Chondrocyte (in vitro differentiated cells): Measurements from ENCODE around the gene JMJD7. TPM values are rescaled to one million over a fixed set of nuclear protein-coding genes. Genes with fewer than 3 reads are reported as not detected.

Source experiments
- DNase-seq: peaks from one replicate; pipeline ENCODE4 v3.0.0; 2021; ENCODE audit warnings: mixed read lengths, low spot score
- H3K27ac Mint-ChIP-seq: one replicate; pipeline ENCODE4 v1.8.0; 2021; ENCODE audit warnings: mild to moderate bottlenecking, moderate library complexity, mixed read lengths; ENCODE audit not compliant: unreplicated experiment
- H3K27me3 Mint-ChIP-seq: 2 replicates; pipeline ENCODE4 v1.8.0; 2021; ENCODE audit warnings: low read depth, mixed read lengths
- H3K36me3 Mint-ChIP-seq: 2 replicates; pipeline ENCODE4 v1.8.0; 2021; ENCODE audit warnings: low read depth, mixed read lengths
- H3K4me1 Mint-ChIP-seq: 2 replicates; pipeline ENCODE4 v1.8.0; 2021; ENCODE audit warnings: low read depth, mild to moderate bottlenecking, mixed read lengths
- H3K4me3 Mint-ChIP-seq: one replicate; pipeline ENCODE4 v1.8.0; 2021; ENCODE audit warnings: mild to moderate bottlenecking, moderate library complexity, mixed read lengths; ENCODE audit not compliant: unreplicated experiment
- H3K9me3 Mint-ChIP-seq: 2 replicates; pipeline ENCODE4 v1.8.0; 2021; ENCODE audit warnings: low read depth, mixed read lengths
- CTCF ChIP-seq: fragments of 200-600 bp; sonication (generic); IDR thresholded peaks from 2 replicates; pipeline ENCODE4 v1.5.0; 2021; ENCODE audit warnings: antibody characterized with exemption, mild to moderate bottlenecking, moderate library complexity
- total RNA-seq: library from RNA; stranded (reverse); gene quantifications from 3 replicates; pipeline ENCODE4 v1.2.1, GENCODE V29; 2021

Gene JMJD7
- total RNA-seq, 1 donor from 2014 or later, result 5.2 TPM

GRCh38 chr15:41865490-41866055 lies 37.7 kb downstream of the JMJD7 start:
- Mint-ChIP-seq H3K4me3 (no peak overlapping the region), H3K27me3 (no peaks in the 10 kb centered on the region), H3K4me1 (no peaks in the 10 kb centered on the region), H3K9me3 (no peaks in the 10 kb centered on the region), H3K36me3 (peaks cover 5% of the 10 kb centered on the region), H3K27ac (no peak overlapping the region)
- no peak for DNase-seq
- TF ChIP-seq CTCF, result no peak

DNA sequence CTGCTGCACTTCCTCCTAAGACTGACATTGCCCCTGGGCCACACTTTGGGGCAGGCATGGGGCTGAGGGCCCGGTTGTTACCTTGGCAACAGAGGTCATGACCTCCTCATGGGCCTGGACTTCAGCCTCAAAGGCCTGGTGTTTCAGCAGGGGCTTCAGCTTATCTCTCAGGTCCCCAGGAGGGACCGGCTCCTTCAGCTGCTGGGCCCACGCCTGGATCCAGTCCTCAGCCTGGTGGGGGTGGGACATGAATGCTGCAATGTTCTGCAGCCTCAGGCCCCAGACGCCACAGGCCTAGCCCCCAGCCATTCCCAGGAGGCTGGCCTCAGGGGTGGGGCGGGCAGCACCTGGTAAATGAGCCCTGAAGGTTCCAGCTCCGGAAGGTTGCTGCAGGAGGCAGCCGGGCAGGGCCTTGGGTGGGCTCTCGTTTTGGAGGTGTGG lies 38.4 kb downstream of the JMJD7 start:
- no peak for DNase-seq
- no peaks in the 10 kb centered on the region for H3K4me1 Mint-ChIP-seq
- no peak overlapping the region for H3K27ac Mint-ChIP-seq
- peaks cover 6% of the 10 kb centered on the region for H3K36me3 Mint-ChIP-seq
- no peaks in the 10 kb centered on the region for H3K9me3 Mint-ChIP-seq
- no peaks in the 10 kb centered on the region for H3K27me3 Mint-ChIP-seq
- H3K4me3 Mint-ChIP-seq, result no peak overlapping the region
- no peak for TF ChIP-seq CTCF

- Mint-ChIP-seq H3K27me3 (no peaks in the 10 kb centered on the region), H3K36me3 (peaks cover 8% of the 10 kb centered on the region), H3K27ac (no peak overlapping the region), H3K4me3 (no peak overlapping the region), H3K4me1 (no peaks in the 10 kb centered on the region), H3K9me3 (no peaks in the 10 kb centered on the region)
- DNase-seq, result no peak
- TF ChIP-seq CTCF, result no peak
Observed at GRCh38 chr15:41866872-41867579, 39.1 kb downstream of the JMJD7 start.

DNA sequence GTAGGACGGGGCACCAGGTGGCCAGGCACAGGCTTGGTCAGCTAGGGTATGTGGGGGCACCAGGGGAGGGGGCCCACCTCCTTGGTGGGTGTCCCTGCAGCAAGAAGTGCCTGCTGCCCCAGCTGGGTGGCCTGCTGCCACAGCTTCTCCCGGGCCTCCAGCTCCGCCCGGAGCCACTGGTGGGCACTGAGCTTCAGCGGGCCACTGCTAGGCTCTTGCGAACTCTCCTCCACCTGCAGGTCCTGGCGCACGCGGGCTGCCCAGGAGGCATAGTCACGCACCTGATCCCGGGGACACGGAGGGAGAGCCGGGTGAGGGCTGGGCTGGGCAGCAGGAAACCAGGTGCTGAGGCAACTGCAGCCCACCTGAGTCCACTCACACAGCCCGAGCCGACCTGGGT lies 40.4 kb downstream of the JMJD7 start:
- H3K27ac Mint-ChIP-seq, result no peak overlapping the region
- H3K36me3 Mint-ChIP-seq, result peaks cover 5% of the 10 kb centered on the region
- DNase-seq, result no peak
- no peaks in the 10 kb centered on the region for H3K9me3 Mint-ChIP-seq
- no peak for TF ChIP-seq CTCF
- H3K4me3 Mint-ChIP-seq, result no peak overlapping the region
- H3K27me3 Mint-ChIP-seq, result no peaks in the 10 kb centered on the region
- no peaks in the 10 kb centered on the region for H3K4me1 Mint-ChIP-seq

DNA sequence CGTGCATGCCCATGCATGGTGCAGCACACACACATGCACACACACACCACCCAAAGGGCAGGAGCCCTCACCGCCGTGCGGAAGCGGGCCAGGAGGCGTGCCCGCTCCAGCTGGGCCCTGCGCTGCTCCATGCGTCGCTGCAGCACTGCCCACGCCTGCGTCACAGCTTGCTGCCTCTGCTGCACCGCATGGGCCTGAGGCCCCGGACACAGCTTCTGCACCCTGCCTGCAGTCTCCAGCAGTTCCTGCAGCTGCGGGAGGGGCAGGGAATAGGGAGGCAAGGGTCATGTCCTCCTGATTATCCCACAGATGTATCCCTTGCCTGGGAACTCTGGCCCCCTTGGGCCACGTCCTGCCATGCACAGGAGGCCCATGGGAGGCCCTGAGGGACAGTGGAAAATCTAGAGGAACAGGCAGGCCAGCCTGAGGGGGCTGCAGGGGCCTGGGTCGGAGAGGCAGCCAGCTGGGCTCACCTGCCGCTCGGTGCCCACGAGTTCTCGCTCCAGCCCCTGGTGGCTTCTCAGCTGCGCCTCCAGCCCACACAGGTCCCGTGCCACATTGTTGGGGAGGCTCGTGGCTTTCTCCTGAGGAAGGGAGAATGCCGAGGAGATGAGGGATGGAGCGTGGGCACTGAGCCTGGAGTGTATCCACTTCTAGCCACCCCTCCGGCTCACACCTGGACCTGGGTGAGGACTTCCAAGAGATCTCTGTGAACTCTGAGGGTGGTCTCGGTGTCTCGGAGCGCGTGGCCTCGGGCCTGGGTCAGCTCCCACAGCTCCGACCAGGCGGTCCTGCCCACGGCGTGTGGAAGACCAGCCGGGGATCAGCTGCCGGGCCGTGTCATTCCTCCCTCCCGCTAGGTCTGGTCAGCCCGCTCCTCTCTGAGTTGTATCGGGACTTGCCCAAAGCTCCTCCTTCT lies 42.1 kb downstream of the JMJD7 start:
- H3K9me3 Mint-ChIP-seq, result no peaks in the 10 kb centered on the region
- H3K36me3 Mint-ChIP-seq, result peaks cover 6% of the 10 kb centered on the region
- TF ChIP-seq CTCF, result no peak
- H3K4me1 Mint-ChIP-seq, result no peaks in the 10 kb centered on the region
- H3K27me3 Mint-ChIP-seq, result no peaks in the 10 kb centered on the region
- no peak overlapping the region for H3K4me3 Mint-ChIP-seq
- H3K27ac Mint-ChIP-seq, result no peak overlapping the region
- DNase-seq, result no peak
